ENCODE data around the gene GPBP1L1.

DNA sequence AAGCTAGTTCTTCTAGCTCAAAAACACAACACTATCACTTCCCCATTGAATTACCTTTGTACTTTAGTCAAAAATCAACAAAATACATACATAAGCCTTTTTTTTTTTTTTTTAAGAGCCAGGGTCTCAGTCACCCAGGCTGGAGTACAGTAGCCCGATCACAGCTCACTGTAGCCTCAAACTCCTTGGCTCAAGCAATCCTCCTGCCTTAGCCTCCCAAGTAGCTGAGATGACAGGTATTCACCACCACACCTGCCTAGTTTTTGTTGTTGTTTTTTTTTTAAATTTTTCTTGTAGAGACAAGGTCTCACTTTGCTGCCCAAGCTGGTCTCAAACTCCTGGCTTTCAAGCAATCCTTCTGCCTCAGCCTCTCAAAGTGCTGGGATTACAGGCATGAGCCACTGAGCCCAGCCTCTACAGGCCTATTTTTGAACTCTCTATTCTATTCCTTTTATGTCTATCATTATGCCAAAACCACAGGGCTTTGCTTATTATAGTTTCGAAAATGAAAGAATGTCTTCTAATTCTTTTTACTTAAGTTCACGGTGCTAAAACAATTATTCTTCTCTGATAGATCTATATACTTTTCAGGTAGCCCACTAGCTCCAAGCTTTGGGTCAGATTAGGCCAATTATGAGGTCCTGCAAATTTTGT, 29.6 kb downstream of the GPBP1L1 start:
- TF ChIP-seq CTCF (IDR thresholded peaks at IDR 0.05) (no peak), EP300 (IDR thresholded peaks at IDR 0.05) (no peak), POLR2A (IDR thresholded peaks at IDR 0.05) (no peak), POLR2AphosphoS5 (IDR thresholded peaks at IDR 0.05) (no peak)
